Lower leg skin (tissue), 4 donors: Measurements from ENCODE around the gene BMAL1. TPM values are rescaled to one million over a fixed set of nuclear protein-coding genes. Genes with fewer than 3 reads are reported as not detected.

Experiments
- DNase-seq, 2 donors: peaks; one replicate each; pipeline ENCODE4 v3.0.0-alpha.2; 2019; ENCODE audit warnings: low spot score in 2 of 2
- H3K4me3 ChIP-seq: fragments of 200-600 bp; sonication (generic); 2 replicates; pipeline ENCODE4 v1.5.1; 2017; ENCODE audit warnings: mild to moderate bottlenecking, low read depth; ENCODE audit not compliant: poor library complexity, severe bottlenecking
- POLR2A ChIP-seq, 2 donors: fragments of 450-650 bp; IDR thresholded peaks; one replicate each; pipeline ENCODE4 v1.6.1; 2016 to 2017; ENCODE audit warnings: antibody characterized with exemption in 2 of 2, mild to moderate bottlenecking in 1 of 2, moderate library complexity in 1 of 2
- WGBS, 2 donors: methylation state at CpG; one replicate each; pipeline ENCODE4 v1.1.5; 2018; 5-methylcytosine and 5-hydroxymethylcytosine counted together
- intact Hi-C: fragments of 100-400 bp; cut with DNase I; formaldehyde crosslinking; loops from one replicate; pipeline ENCODE4 v1.15.0; 2023; ENCODE audit warnings: low total_unique reads
- total RNA-seq, 4 donors: library from RNA; depleted of rRNA; stranded (reverse); fragments of >200 nt; gene quantifications; one replicate each; pipeline ENCODE4 v1.1.0, GENCODE V29; 2016
- TF ChIP-seq, protein P1 (sequence below), 3 donors: fragments of 450-650 bp; IDR thresholded peaks; one replicate each; pipeline ENCODE4 v1.5.1; 2016; ENCODE audit warnings: antibody characterized with exemption in 3 of 3, mild to moderate bottlenecking in 3 of 3, moderate library complexity in 2 of 3

Gene BMAL1
- total RNA-seq, 4 donors from 2014 or later = 34.8 to 132 (median 61.5) TPM

DNA sequence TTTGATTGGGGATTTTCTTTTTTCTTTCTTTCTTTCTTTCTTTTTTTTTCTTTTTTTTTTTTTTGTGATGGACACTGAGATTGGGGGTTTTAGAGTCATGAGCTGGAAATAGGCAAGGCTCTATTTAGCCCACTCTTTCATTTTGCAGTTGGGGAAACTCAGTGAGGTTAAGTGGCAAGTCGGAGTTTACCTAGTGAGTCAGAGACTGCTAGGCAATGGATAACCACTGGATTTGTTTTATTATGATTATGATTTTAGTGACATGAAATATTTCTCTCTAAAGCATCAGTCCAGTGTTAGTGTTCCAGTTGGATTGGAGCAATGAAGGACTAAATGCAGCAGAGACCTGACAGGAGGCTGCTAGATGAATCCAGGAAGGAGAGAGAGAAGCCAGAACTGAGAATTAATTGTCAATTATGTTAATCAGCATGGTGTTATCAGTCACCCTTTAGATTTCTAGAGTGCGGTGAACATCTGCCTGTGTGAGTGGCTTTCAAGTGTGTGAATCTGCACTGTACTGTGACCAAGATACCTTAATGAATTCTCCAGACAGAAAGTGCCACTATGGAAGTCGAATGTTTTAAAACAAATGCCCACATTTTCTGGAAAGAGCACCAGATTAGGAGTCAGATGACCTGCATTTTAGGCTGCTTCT, 10.9 kb downstream of the BMAL1 start:
- TF ChIP-seq, protein P1, sequence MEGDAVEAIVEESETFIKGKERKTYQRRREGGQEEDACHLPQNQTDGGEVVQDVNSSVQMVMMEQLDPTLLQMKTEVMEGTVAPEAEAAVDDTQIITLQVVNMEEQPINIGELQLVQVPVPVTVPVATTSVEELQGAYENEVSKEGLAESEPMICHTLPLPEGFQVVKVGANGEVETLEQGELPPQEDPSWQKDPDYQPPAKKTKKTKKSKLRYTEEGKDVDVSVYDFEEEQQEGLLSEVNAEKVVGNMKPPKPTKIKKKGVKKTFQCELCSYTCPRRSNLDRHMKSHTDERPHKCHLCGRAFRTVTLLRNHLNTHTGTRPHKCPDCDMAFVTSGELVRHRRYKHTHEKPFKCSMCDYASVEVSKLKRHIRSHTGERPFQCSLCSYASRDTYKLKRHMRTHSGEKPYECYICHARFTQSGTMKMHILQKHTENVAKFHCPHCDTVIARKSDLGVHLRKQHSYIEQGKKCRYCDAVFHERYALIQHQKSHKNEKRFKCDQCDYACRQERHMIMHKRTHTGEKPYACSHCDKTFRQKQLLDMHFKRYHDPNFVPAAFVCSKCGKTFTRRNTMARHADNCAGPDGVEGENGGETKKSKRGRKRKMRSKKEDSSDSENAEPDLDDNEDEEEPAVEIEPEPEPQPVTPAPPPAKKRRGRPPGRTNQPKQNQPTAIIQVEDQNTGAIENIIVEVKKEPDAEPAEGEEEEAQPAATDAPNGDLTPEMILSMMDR (IDR thresholded peaks at IDR 0.05) = no peak
- no peak for TF ChIP-seq POLR2A (IDR thresholded peaks at IDR 0.05)
- WGBS, 2 donors = 90 to 98% methylated on average over 3 of the region's 3 CpGs
- DNase-seq = no peak
- H3K4me3 ChIP-seq = no peak overlapping the region
- intact Hi-C loops = no loop called here

DNA sequence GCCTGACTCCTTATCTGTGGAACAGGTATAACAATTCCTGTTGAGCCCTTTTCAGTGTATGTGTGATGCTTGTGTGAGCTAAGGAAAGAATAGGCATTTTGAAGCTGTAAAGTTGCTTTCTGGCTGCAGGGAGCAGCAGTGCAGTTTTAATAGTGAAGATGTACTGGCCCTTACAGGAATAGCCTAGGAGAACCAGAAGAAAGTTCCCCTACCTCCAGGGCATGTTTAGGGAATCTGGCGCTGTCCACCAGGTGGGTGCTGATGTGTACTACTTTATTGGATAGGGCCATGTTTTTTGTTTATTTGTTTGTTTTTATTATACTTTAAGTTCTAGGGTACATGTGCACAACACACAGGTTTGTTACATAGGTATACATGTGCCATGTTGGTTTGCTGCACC, 11.5 kb downstream of the BMAL1 start:
- intact Hi-C loops = no loop called here
- WGBS, 2 donors = 87 to 100% methylated on average over 1 of the region's 1 CpG
- no peak overlapping the region for H3K4me3 ChIP-seq
- TF ChIP-seq, protein P1 (IDR thresholded peaks at IDR 0.05) = no peak
- no peak for TF ChIP-seq POLR2A (IDR thresholded peaks at IDR 0.05)
- no peak for DNase-seq

DNA sequence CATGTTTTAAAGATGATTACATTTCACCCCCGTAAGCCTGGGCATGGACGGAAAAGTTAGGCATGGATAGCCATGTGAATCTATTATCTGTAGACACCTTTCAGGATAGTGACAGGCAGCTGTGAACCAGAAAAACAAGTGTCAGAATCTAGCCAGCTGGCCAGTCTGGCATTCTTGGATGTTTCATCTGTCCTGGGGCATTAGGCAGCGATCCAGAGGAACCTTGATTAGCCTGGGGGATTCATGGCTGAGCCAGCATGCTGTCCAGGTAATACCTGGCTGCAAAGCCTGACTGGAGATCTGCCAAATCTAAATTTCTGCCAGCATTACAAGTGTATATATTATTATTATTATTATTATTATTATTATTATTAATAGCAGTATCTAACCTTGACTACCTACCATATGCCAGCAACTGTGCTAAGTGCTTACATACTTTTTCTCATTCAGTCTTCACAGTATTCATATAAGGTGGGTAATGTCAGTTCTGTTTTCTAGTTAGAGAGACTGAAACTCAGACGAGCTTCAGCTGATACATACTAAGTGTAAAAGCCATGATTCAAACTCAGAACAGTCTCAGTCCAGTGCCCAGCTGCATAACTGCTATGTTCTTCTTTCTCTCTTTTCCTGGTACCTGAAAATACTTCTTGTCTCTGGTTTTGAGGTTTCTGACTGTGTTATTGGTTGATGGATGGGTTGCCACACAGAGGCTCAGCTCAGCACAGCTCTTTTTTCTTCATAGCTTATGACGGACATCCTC, 12.8 kb downstream of the BMAL1 start:
- intact Hi-C loops = no loop called here
- H3K4me3 ChIP-seq = no peak overlapping the region
- no peak for DNase-seq
- WGBS, 2 donors = 54 to 55% methylated on average over 5 of the region's 5 CpGs
- no peak for TF ChIP-seq POLR2A (IDR thresholded peaks at IDR 0.05)
- TF ChIP-seq, protein P1 (IDR thresholded peaks at IDR 0.05) = no peak

DNA sequence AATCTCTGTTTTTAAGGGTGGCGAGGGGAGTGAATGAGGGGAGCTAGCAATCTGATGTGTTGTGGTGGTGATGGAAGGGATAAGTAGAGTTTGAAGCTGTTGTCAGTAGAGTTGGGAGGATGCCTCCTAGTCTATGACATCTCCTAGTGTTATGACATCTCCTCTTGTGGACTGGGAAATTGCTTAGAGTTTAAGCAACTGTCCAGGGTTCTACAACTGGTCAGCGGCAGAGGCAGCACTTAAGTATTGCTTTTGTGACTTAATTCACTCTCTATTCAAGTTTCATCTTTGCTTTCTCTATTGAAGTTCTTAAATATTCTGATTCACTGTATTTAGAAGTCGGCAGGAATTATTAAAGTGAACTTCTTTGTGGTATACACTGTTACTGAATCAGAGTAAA, 13.8 kb downstream of the BMAL1 start:
- DNase-seq = no peak
- WGBS, 2 donors = 92 to 96% methylated on average over 3 of the region's 3 CpGs
- H3K4me3 ChIP-seq = no peak overlapping the region
- no peak for TF ChIP-seq POLR2A (IDR thresholded peaks at IDR 0.05)
- TF ChIP-seq, protein P1 (IDR thresholded peaks at IDR 0.05) = no peak
- intact Hi-C loops = no loop called here

DNA sequence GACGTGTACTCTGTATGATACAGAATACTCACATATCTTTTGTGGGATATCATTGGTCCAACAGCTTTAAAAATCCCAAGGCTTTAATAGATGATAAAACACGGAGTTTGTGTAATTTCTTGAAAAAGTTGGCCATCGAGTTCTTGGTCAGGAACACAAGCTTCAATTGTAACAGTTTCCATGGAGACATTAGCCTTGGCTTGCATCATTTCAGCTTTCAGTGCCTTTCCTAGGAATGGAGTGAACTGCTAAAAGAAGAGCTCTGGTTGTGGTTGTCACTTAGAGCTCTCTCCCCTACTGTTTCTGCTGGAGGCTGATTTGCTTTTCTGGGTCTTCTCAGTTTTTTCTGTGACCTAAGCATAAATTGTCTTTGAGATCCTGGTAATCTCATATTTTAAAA, 14.2 kb downstream of the BMAL1 start:
- TF ChIP-seq, protein P1 (IDR thresholded peaks at IDR 0.05) = no peak
- TF ChIP-seq POLR2A (IDR thresholded peaks at IDR 0.05) = no peak
- intact Hi-C loops = no loop called here
- 53 to 67% methylated on average over 3 of the region's 3 CpGs for WGBS, 2 donors
- no peak overlapping the region for H3K4me3 ChIP-seq
- no peak for DNase-seq
